PC-3 (cell line): Measurements from ENCODE around the gene RNF167.

Experiments used
- EZH2 ChIP-seq: fragments of 300-600 bp; sonication (generic); IDR thresholded peaks from one replicate; pipeline ENCODE4 v1.6.1; 2017; ENCODE audit warnings: antibody characterized with exemption, mild to moderate bottlenecking, low read length; ENCODE audit not compliant: unreplicated experiment
- EZH2phosphoT487 ChIP-seq: fragments of 300-600 bp; sonication (generic); IDR thresholded peaks from 2 replicates; pipeline ENCODE4 v1.6.1; 2018; ENCODE audit warnings: mild to moderate bottlenecking, antibody characterized with exemption, low read length, borderline replicate concordance
- TF ChIP-seq, protein P1 (sequence below): fragments of 300-600 bp; sonication (generic); conservative IDR thresholded peaks from 2 replicates; pipeline ENCODE4 v1.5.1; 2017; ENCODE audit warnings: antibody characterized with exemption, low read depth, mild to moderate bottlenecking, low read length

DNA sequence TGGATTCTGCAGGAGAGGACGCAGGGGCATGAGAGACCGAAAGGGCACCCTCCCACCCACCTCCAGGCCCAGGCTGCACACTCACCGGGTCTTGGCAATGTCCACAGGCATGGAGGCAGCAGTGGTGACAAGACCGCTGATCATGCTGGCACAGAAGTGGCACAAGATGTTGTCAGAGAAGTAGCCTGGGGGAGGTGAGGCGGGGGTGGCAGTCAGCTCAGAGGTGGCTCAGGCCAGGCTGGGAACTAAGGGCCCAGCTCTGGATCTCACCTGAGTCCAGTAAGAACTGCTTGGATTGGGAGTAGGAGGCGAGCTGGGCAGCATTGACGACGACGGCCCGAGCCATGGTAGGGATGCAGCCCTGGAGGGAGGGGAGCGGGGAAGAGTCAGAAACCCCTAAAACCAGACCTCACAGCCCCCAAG lies 2.0 kb upstream of the RNF167 start:
- TF ChIP-seq, protein P1, sequence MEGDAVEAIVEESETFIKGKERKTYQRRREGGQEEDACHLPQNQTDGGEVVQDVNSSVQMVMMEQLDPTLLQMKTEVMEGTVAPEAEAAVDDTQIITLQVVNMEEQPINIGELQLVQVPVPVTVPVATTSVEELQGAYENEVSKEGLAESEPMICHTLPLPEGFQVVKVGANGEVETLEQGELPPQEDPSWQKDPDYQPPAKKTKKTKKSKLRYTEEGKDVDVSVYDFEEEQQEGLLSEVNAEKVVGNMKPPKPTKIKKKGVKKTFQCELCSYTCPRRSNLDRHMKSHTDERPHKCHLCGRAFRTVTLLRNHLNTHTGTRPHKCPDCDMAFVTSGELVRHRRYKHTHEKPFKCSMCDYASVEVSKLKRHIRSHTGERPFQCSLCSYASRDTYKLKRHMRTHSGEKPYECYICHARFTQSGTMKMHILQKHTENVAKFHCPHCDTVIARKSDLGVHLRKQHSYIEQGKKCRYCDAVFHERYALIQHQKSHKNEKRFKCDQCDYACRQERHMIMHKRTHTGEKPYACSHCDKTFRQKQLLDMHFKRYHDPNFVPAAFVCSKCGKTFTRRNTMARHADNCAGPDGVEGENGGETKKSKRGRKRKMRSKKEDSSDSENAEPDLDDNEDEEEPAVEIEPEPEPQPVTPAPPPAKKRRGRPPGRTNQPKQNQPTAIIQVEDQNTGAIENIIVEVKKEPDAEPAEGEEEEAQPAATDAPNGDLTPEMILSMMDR, result no peak
- TF ChIP-seq EZH2 (no peak), EZH2phosphoT487 (no peak)
